Tibial nerve (tissue), 4 donors: ENCODE data around the gene CGREF1. TPM values are rescaled to one million over a fixed set of nuclear protein-coding genes. Genes with fewer than 3 reads are reported as not detected.
A peak's percentile ranks its signal among the peaks of the same experiment; 100 is the strongest.

Source experiments
- DNase-seq, 2 donors: peaks; one replicate each; pipeline ENCODE4 v3.0.0-alpha.2; 2019; ENCODE audit warnings: low spot score in 2 of 2
- H3K27ac ChIP-seq, 4 donors: fragments of 200-600 bp; sonication (generic) in 3 of 4; one replicate each; pipeline ENCODE4 v1.5.1; 2017 to 2019; ENCODE audit warnings: mild to moderate bottlenecking in 1 of 4
- H3K27me3 ChIP-seq, 2 donors: fragments of 200-600 bp; sonication (generic) in 1 of 2; one replicate each; pipeline versions ENCODE4 v1.5.1 to v1.6.0; 2017 to 2019
- H3K36me3 ChIP-seq, 3 donors: fragments of 200-600 bp; sonication (generic); one replicate each; pipeline ENCODE4 v1.5.1; 2018 to 2019
- H3K4me1 ChIP-seq, 4 donors: fragments of 200-600 bp; sonication (generic) in 3 of 4; one replicate each; pipeline ENCODE4 v1.5.1; 2017 to 2019
- H3K4me3 ChIP-seq, 4 donors: fragments of 200-600 bp; sonication (generic) in 3 of 4; one replicate each; pipeline ENCODE4 v1.5.1; 2017 to 2019; ENCODE audit warnings: mild to moderate bottlenecking in 1 of 4, moderate library complexity in 1 of 4
- H3K9me3 ChIP-seq, 4 donors: fragments of 200-600 bp; sonication (generic) in 3 of 4; one replicate each; pipeline ENCODE4 v1.5.1; 2017 to 2019
- CTCF ChIP-seq, 5 experiments: fragments of 200-600 bp in 3 of 5; fragments of 450-650 bp in 2 of 5; sonication (generic) in 3 of 5; IDR thresholded peaks; one replicate each; pipeline ENCODE4 v1.5.1; 2016 to 2019; ENCODE audit warnings: antibody characterized with exemption in 5 of 5, mild to moderate bottlenecking in 3 of 5, moderate library complexity in 2 of 5
- EP300 ChIP-seq, 2 donors: sonication (generic); formaldehyde crosslinking; IDR thresholded peaks; one replicate each; pipeline ENCODE4 v1.6.1; 2017; ENCODE audit warnings: antibody characterized with exemption in 2 of 2, mild to moderate bottlenecking in 1 of 2
- POLR2A ChIP-seq, 2 donors: fragments of 450-650 bp; IDR thresholded peaks; one replicate each; pipeline ENCODE4 v1.6.1; 2017; ENCODE audit warnings: antibody characterized with exemption in 2 of 2, mild to moderate bottlenecking in 2 of 2, moderate library complexity in 2 of 2
- WGBS, 2 donors: methylation state at CpG; one replicate each; pipeline ENCODE4 v1.1.5; 2018; 5-methylcytosine and 5-hydroxymethylcytosine counted together
- total RNA-seq, 4 donors: library from RNA; depleted of rRNA; stranded (reverse); fragments of >200 nt; gene quantifications; one replicate each; pipeline ENCODE4 v1.1.0, GENCODE V29; 2016

Gene CGREF1
- total RNA-seq, 4 donors from 2014 or later, result 2.8 to 15.9 (median 8.4) TPM

GRCh38 chr2:27102329-27102728 is 16.6 kb downstream of the CGREF1 start:
- peaks cover 0 to 3% (median 0%) of the 10 kb centered on the region in 4 donors for H3K4me1 ChIP-seq
- TF ChIP-seq POLR2A (IDR thresholded peaks at IDR 0.05), result no peak
- no peak for TF ChIP-seq CTCF (IDR thresholded peaks at IDR 0.05)
- no peak for TF ChIP-seq EP300 (IDR thresholded peaks at IDR 0.05)
- 77 to 91% methylated on average over 5 of the region's 5 CpGs for WGBS, 2 donors
- no peak overlapping the region for H3K4me3 ChIP-seq
- H3K36me3 ChIP-seq, result peaks cover 0 to 16% (median 0%) of the 10 kb centered on the region in 3 donors
- no peak for DNase-seq
- no peaks in the 10 kb centered on the region for H3K9me3 ChIP-seq
- H3K27me3 ChIP-seq, result no peaks in the 10 kb centered on the region
- no peak overlapping the region for H3K27ac ChIP-seq

GRCh38 chr2:27100036-27100435 is 18.9 kb downstream of the CGREF1 start:
- TF ChIP-seq POLR2A (IDR thresholded peaks at IDR 0.05), result no peak
- TF ChIP-seq CTCF (IDR thresholded peaks at IDR 0.05), result no peak
- TF ChIP-seq EP300 (IDR thresholded peaks at IDR 0.05), result no peak
- peaks cover 0 to 12% (median 4%) of the 10 kb centered on the region in 4 donors for H3K4me1 ChIP-seq
- 78 to 82% methylated on average over 9 to 10 of the region's 10 CpGs for whole genome bisulfite sequencing, 2 donors

GRCh38 chr2:27099334-27099955 is 19.5 kb downstream of the CGREF1 start:
- Histone ChIP-seq H3K4me3 (no peak overlapping the region), H3K9me3 (no peaks in the 10 kb centered on the region), H3K27me3 (no peaks in the 10 kb centered on the region), H3K27ac (no peak overlapping the region), H3K36me3 (peaks cover 0 to 16% (median 0%) of the 10 kb centered on the region in 3 donors), H3K4me1 (peaks cover 0 to 12% (median 4%) of the 10 kb centered on the region in 4 donors)
- TF ChIP-seq POLR2A (IDR thresholded peaks at IDR 0.05) (no peak), EP300 (IDR thresholded peaks at IDR 0.05) (no peak)
- WGBS, 2 donors, result 80 to 85% methylated on average over 3 to 6 of the region's 19 CpGs
- no peak for DNase-seq

More at GRCh38 chr2:27100036-27100435, 18.9 kb downstream of the CGREF1 start:
- no peaks in the 10 kb centered on the region for H3K9me3 ChIP-seq
- peaks cover 0 to 16% (median 0%) of the 10 kb centered on the region in 3 donors for H3K36me3 ChIP-seq
- no peak for DNase-seq
- no peaks in the 10 kb centered on the region for H3K27me3 ChIP-seq
- H3K27ac ChIP-seq, result no peak overlapping the region
- no peak overlapping the region for H3K4me3 ChIP-seq

- Histone ChIP-seq H3K27me3 (no peaks in the 10 kb centered on the region), H3K4me1 (peaks cover 0 to 12% (median 4%) of the 10 kb centered on the region in 4 donors), H3K27ac (no peak overlapping the region), H3K36me3 (peaks cover 0 to 16% (median 0%) of the 10 kb centered on the region in 3 donors), H3K4me3 (no peak overlapping the region), H3K9me3 (no peaks in the 10 kb centered on the region)
- TF ChIP-seq EP300 (IDR thresholded peaks at IDR 0.05) (no peak), CTCF (IDR thresholded peaks at IDR 0.05) (no peak), POLR2A (IDR thresholded peaks at IDR 0.05) (no peak)
- DNase-seq, result no peak
- WGBS, 2 donors, result 83% methylated on average over 14 of the region's 14 CpGs
Measured at GRCh38 chr2:27097341-27097740, 21.6 kb downstream of the CGREF1 start.

- H3K36me3 ChIP-seq, result peaks cover 0 to 19% (median 0%) of the 10 kb centered on the region in 3 donors
- no peaks in the 10 kb centered on the region for H3K9me3 ChIP-seq
- no peaks in the 10 kb centered on the region for H3K27me3 ChIP-seq
- WGBS, 2 donors, result 58 to 62% methylated on average over 3 of the region's 3 CpGs
- TF ChIP-seq CTCF (IDR thresholded peaks at IDR 0.05) (no peak), EP300 (IDR thresholded peaks at IDR 0.05) (no peak), POLR2A (IDR thresholded peaks at IDR 0.05) (no peak)
- peaks cover 0 to 12% (median 4%) of the 10 kb centered on the region in 4 donors for H3K4me1 ChIP-seq
- H3K27ac ChIP-seq, result peak overlapping the region in 1 of 4 donors; percentile 39
- H3K4me3 ChIP-seq, result no peak overlapping the region
- DNase-seq, result no peak
Measured at GRCh38 chr2:27096748-27097297, 22.1 kb downstream of the CGREF1 start.
